CD1c-positive myeloid dendritic cell (primary cell): ENCODE results near the gene HOXB13.

Source experiments
- DNase-seq: peaks from one replicate; pipeline ENCODE4 v3.0.0-alpha.2; 2016; ENCODE audit errors: extremely low spot score

Gene HOXB13

GRCh38 chr17:48748718-48749566 is 20.4 kb upstream of the HOXB13 start:
- DNase-seq, result no peak

GRCh38 chr17:48747445-48748363 is 19.2 kb upstream of the HOXB13 start:
- DNase-seq, result no peak

GRCh38 chr17:48746916-48747444 is 18.4 kb upstream of the HOXB13 start:
- no peak for DNase-seq

- DNase-seq, result no peak
Measured at GRCh38 chr17:48745381-48746275, 17.1 kb upstream of the HOXB13 start.

- no peak for DNase-seq
Measured at GRCh38 chr17:48740537-48740936, 12.0 kb upstream of the HOXB13 start.

- peak; percentile 35 for DNase-seq
Measured at GRCh38 chr17:48738803-48739526, 10.4 kb upstream of the HOXB13 start.

GRCh38 chr17:48738424-48738802 is 9.9 kb upstream of the HOXB13 start:
- DNase-seq, result no peak

- DNase-seq, result no peak
Measured at GRCh38 chr17:48737330-48738043, 8.9 kb upstream of the HOXB13 start.

- no peak for DNase-seq
Measured at GRCh38 chr17:48735062-48735351, 6.5 kb upstream of the HOXB13 start.

GRCh38 chr17:48734333-48735061 is 5.9 kb upstream of the HOXB13 start:
- DNase-seq, result no peak

- no peak for DNase-seq
Measured at GRCh38 chr17:48733632-48734328, 5.2 kb upstream of the HOXB13 start.

GRCh38 chr17:48732688-48733629 is 4.4 kb upstream of the HOXB13 start:
- no peak for DNase-seq

- no peak for DNase-seq
Measured at GRCh38 chr17:48731355-48731754, 2.8 kb upstream of the HOXB13 start.

GRCh38 chr17:48730240-48730550 is 1.6 kb upstream of the HOXB13 start:
- no peak for DNase-seq

GRCh38 chr17:48729335-48730239 is 1.0 kb upstream of the HOXB13 start:
- DNase-seq, result no peak

- no peak for DNase-seq
Measured at GRCh38 chr17:48727415-48728175, 955 bp downstream of the HOXB13 start.
